OCI-LY7 (cell line): Measurements from ENCODE around the gene APBB2. TPM values are rescaled to one million over a fixed set of nuclear protein-coding genes. Genes with fewer than 3 reads are reported as not detected.

Experiments used
- BruUV-seq: library from RNA; stranded (reverse); fragments of 400-500 nt; replicated peaks from 2 replicates; lab custom pipeline; 2021; lab: Mats Ljungman, UMichigan
- CTCF ChIA-PET: fragments of 300-600 bp; sonication (Branson Sonifier 250); formaldehyde crosslinking; loops from one replicate; lab custom pipeline; 2022; ENCODE audit warnings: antibody characterized with exemption; ENCODE audit not compliant: unreplicated experiment; lab: Charles Lee
- POLR2A ChIA-PET: fragments of 300-600 bp; sonication (Branson Sonifier 250); formaldehyde crosslinking; loops from one replicate; lab custom pipeline; 2022; ENCODE audit warnings: antibody characterized with exemption; lab: Charles Lee
- DNase-seq: peaks from one replicate; pipeline ENCODE4 v3.0.0-alpha.2; 2015; ENCODE audit warnings: low spot score
- H2AFZ ChIP-seq: fragments of 200-600 bp; sonication (generic), shearing (Covaris generic); 2 replicates; pipeline ENCODE4 v1.6.1; 2014; ENCODE audit warnings: mild to moderate bottlenecking, antibody characterized with exemption, low read length, moderate library complexity
- H3K27ac ChIP-seq: fragments of 200-600 bp; sonication (generic); 2 replicates; pipeline ENCODE4 v1.5.1; 2014; ENCODE audit warnings: mixed run types, low read depth, mild to moderate bottlenecking, moderate library complexity, low read length, inconsistent platforms; ENCODE audit not compliant: poor library complexity, severe bottlenecking
- H3K36me3 ChIP-seq: fragments of 200-600 bp; sonication (generic); 2 replicates; pipeline ENCODE4 v1.6.1; 2014; ENCODE audit warnings: mild to moderate bottlenecking, antibody characterized with exemption, low read length, moderate library complexity, mixed read lengths; ENCODE audit not compliant: insufficient read depth
- H3K4me1 ChIP-seq: fragments of 200-600 bp; sonication (generic); 2 replicates; pipeline ENCODE4 v1.5.1; 2014; ENCODE audit warnings: mild to moderate bottlenecking, low read length; ENCODE audit not compliant: insufficient read depth, poor library complexity, severe bottlenecking
- H3K4me2 ChIP-seq: fragments of 200-600 bp; sonication (generic); 2 replicates; pipeline ENCODE4 v1.6.1; 2014; ENCODE audit warnings: mild to moderate bottlenecking, low read length
- H3K4me3 ChIP-seq: fragments of 200-600 bp; sonication (generic); 2 replicates; pipeline ENCODE4 v1.5.1; 2014; ENCODE audit warnings: mild to moderate bottlenecking, low read depth, low read length; ENCODE audit not compliant: poor library complexity, severe bottlenecking
- H3K79me2 ChIP-seq: fragments of 200-600 bp; sonication (generic); 2 replicates; pipeline ENCODE4 v1.6.1; 2016; ENCODE audit warnings: low read depth, mild to moderate bottlenecking, low read length, moderate library complexity, mixed read lengths; ENCODE audit not compliant: insufficient read depth
- H3K9me2 ChIP-seq: fragments of 200-600 bp; sonication (generic); 2 replicates; pipeline ENCODE4 v1.6.1; 2016; ENCODE audit warnings: mild to moderate bottlenecking, low read length, mixed read lengths; ENCODE audit not compliant: insufficient read depth
- H3K9me3 ChIP-seq: fragments of 200-600 bp; sonication (generic); 2 replicates; pipeline ENCODE4 v1.6.1; 2014; ENCODE audit warnings: mild to moderate bottlenecking, mixed run types, low read length, mixed read lengths
- H4K20me1 ChIP-seq: fragments of 200-600 bp; sonication (generic); 2 replicates; pipeline ENCODE4 v1.6.1; 2014; ENCODE audit warnings: mild to moderate bottlenecking, antibody characterized with exemption, low read length, moderate library complexity, mixed read lengths; ENCODE audit not compliant: insufficient read depth
- CTCF ChIP-seq: fragments of 200-600 bp; sonication (generic); conservative IDR thresholded peaks from 2 replicates; pipeline ENCODE4 v1.5.1; 2014; ENCODE audit warnings: mild to moderate bottlenecking, antibody characterized with exemption, low read length, moderate library complexity, mixed read lengths
- EZH2phosphoT487 ChIP-seq: fragments of 200-600 bp; sonication (generic); IDR thresholded peaks from 2 replicates; pipeline ENCODE4 v1.6.1; 2018; ENCODE audit warnings: low read depth, borderline replicate concordance, mild to moderate bottlenecking, mixed run types, antibody characterized with exemption, low read length, moderate library complexity, mixed read lengths
- intact Hi-C: fragments of 100-400 bp; cut with micrococcal nuclease; formaldehyde crosslinking; loops from one replicate; pipeline ENCODE4 v1.10.0; 2022; ENCODE audit not compliant: unreplicated experiment
- total RNA-seq, 2 experiments: library from RNA; depleted of rRNA in 1 of 2; stranded (reverse); fragments of >200 nt in 1 of 2; shearing (Covaris generic) in 1 of 2; gene quantifications; 2 replicates each; pipeline ENCODE4 v1.2.3, GENCODE V29; 2014 to 2022

APBB2 gene
- total RNA-seq, 2 experiments from 2014 or later = 66.4 to 88.5 TPM

DNA sequence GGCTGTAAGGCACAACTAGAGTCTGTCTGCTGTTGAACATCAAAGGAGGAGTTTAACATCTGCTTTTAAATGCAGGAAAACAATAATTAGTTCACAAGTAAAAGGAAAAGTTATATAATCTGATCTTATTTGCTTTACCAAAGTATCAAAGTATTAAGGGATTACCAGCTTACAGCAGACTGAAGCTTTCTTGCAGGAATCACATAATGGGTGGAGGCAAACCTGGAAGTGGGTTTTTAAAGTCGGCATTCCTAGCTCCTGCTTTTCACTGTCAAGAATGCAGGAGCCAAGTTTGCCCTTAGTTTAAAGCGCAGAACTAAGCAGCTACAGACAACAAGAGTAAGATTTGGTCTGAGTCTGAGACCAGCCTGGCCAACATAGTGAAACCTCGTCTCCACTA is 122.2 kb downstream of the APBB2 start:
- DNase-seq = no peak
- TF ChIP-seq EZH2phosphoT487 = no peak
- no peak for TF ChIP-seq CTCF
- Histone ChIP-seq H3K27ac (no peak overlapping the region), H3K9me3 (no peaks in the 10 kb centered on the region; the same call in 1 of the 2 replicates), H3K4me3 (no peak overlapping the region), H3K4me2 (no peak overlapping the region), H3K79me2 (no peaks in the 10 kb centered on the region), H2AFZ (no peak overlapping the region), H3K9me2 (no peaks in the 10 kb centered on the region), H4K20me1 (no peaks in the 10 kb centered on the region), H3K36me3 (no peaks in the 10 kb centered on the region), H3K4me1 (peaks cover 15% of the 10 kb centered on the region)
- CTCF ChIA-PET = no interaction called here
- no TSS peak for BruUV-seq
- POLR2A ChIA-PET = interaction anchor here (0.6 to 1.6 kb wide), 2 partner anchors 8 to 23 kb away, joined by 3 read pairs; no protein-coding TSS in a partner anchor
- intact Hi-C loops = no loop called here

DNA sequence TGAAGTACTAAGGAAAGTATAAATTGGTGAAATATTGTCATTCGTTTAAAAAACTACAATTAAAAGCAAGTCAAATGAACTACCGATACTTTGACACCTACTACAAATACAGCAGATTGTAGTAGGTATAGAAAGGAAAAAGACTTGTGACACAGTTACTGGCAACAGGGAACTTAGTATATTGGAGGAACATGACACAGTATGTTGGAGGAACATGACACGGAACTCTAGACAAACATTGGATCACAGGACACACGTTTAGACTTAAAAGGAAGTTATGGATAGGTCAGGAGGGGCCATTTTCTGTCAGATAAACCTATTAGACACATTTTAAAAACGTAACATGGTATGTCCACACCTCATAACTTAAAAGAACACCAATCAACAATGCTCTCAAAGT is 132.5 kb downstream of the APBB2 start:
- ChIA-PET CTCF (no interaction called here), POLR2A (interaction anchor here (0.6 to 1.1 kb wide), 6 partner anchors 9 to 97 kb away, joined by 3 to 4 read pairs (median 3); no protein-coding TSS in a partner anchor)
- H3K9me2 ChIP-seq = no peaks in the 10 kb centered on the region
- no peak overlapping the region for H2AFZ ChIP-seq
- H4K20me1 ChIP-seq = no peaks in the 10 kb centered on the region
- peaks cover 6% of the 10 kb centered on the region; the same call in 1 of the 2 replicates for H3K36me3 ChIP-seq
- H3K9me3 ChIP-seq = peaks cover 15% of the 10 kb centered on the region
- BruUV-seq = no TSS peak
- H3K4me3 ChIP-seq = no peak overlapping the region
- TF ChIP-seq EZH2phosphoT487 (no peak), CTCF (no peak)
- DNase-seq = no peak
- no peaks in the 10 kb centered on the region for H3K4me1 ChIP-seq
- intact Hi-C loops = no loop called here
- no peak overlapping the region for H3K4me2 ChIP-seq
- no peaks in the 10 kb centered on the region for H3K79me2 ChIP-seq
- no peak overlapping the region for H3K27ac ChIP-seq

DNA sequence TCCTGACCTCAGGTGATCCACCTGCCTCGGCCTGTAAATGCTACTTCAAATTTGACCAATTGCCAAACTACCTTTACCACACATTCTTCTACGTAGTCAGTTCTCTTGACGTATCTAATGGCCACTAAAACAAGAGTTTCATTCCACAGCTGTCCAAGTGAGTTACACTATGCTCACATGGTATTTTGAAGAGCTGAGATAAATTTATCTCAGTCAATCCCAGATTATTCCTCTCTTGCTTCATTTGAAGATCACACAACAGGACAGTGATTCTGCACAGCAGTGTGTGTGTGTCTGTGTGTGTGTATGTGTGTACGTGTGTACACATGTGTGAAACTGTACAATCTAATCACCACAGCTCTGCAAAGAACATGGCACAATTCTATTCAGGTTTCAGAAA is 133.4 kb downstream of the APBB2 start:
- Histone ChIP-seq H3K27ac (no peak overlapping the region), H3K4me2 (no peak overlapping the region), H2AFZ (no peak overlapping the region), H3K36me3 (peaks cover 2% of the 10 kb centered on the region; the same call in 1 of the 2 replicates), H3K79me2 (no peaks in the 10 kb centered on the region), H3K4me1 (no peaks in the 10 kb centered on the region), H3K4me3 (no peak overlapping the region), H3K9me2 (no peaks in the 10 kb centered on the region), H4K20me1 (no peaks in the 10 kb centered on the region), H3K9me3 (peaks cover 7% of the 10 kb centered on the region)
- ChIA-PET POLR2A (interaction anchor here (0.9 to 1.1 kb wide), 2 partner anchors 13 to 97 kb away, joined by 3 to 4 read pairs; no protein-coding TSS in a partner anchor), CTCF (no interaction called here)
- no peak for TF ChIP-seq EZH2phosphoT487
- no peak for TF ChIP-seq CTCF
- intact Hi-C loops = no loop called here
- no peak for DNase-seq
- BruUV-seq = no TSS peak
